ENCODE measurements around the gene RXFP2.

DNA sequence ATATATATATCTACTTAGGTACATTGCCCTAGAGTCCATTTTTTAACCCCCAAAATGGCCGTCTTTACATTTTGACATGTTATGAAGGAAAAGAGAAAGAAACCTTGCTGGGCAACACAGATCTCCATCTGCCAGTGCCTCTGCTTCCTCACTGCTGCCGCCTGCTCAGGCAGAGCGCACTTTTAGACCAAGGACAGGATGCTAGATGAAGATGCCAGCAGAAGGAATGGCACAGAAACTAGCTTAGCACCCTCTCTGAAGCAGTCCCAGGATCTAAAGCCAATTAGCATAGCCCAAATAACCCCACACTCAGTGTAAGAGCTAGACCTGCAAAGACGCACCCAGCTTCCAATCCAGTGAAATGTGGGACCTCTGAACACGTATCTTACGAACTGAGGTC is 111.9 kb downstream of the RXFP2 start:
- TF ChIP-seq POLR2AphosphoS5 (IDR thresholded peaks at IDR 0.05; ENCODE audit: low read depth, low read length) (no peak), RAD21 (IDR thresholded peaks at IDR 0.05; ENCODE audit: low read length) (no peak), MXI1 (IDR thresholded peaks at IDR 0.05; ENCODE audit: low read depth, low read length) (no peak), FOXJ3 (CRISPR knock-in tag; IDR thresholded peaks at IDR 0.05) (no peak), NFIC (IDR thresholded peaks at IDR 0.05; ENCODE audit: borderline replicate concordance) (no peak), TAF1 (IDR thresholded peaks at IDR 0.05; ENCODE audit: borderline replicate concordance, low read depth, low read length) (no peak)
- TF ChIP-seq, protein P1, sequence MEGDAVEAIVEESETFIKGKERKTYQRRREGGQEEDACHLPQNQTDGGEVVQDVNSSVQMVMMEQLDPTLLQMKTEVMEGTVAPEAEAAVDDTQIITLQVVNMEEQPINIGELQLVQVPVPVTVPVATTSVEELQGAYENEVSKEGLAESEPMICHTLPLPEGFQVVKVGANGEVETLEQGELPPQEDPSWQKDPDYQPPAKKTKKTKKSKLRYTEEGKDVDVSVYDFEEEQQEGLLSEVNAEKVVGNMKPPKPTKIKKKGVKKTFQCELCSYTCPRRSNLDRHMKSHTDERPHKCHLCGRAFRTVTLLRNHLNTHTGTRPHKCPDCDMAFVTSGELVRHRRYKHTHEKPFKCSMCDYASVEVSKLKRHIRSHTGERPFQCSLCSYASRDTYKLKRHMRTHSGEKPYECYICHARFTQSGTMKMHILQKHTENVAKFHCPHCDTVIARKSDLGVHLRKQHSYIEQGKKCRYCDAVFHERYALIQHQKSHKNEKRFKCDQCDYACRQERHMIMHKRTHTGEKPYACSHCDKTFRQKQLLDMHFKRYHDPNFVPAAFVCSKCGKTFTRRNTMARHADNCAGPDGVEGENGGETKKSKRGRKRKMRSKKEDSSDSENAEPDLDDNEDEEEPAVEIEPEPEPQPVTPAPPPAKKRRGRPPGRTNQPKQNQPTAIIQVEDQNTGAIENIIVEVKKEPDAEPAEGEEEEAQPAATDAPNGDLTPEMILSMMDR (IDR thresholded peaks at IDR 0.05) = no peak
- TF ChIP-seq, protein P2, sequence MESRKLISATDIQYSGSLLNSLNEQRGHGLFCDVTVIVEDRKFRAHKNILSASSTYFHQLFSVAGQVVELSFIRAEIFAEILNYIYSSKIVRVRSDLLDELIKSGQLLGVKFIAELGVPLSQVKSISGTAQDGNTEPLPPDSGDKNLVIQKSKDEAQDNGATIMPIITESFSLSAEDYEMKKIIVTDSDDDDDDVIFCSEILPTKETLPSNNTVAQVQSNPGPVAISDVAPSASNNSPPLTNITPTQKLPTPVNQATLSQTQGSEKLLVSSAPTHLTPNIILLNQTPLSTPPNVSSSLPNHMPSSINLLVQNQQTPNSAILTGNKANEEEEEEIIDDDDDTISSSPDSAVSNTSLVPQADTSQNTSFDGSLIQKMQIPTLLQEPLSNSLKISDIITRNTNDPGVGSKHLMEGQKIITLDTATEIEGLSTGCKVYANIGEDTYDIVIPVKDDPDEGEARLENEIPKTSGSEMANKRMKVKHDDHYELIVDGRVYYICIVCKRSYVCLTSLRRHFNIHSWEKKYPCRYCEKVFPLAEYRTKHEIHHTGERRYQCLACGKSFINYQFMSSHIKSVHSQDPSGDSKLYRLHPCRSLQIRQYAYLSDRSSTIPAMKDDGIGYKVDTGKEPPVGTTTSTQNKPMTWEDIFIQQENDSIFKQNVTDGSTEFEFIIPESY (IDR thresholded peaks at IDR 0.05; ENCODE audit: borderline replicate concordance, low read depth) = no peak

Data from SK-N-SH (cell line).